PC-3 (cell line): ENCODE results near the gene PPIL1.

Source experiments
- CTCF ChIP-seq: fragments of 300-600 bp; sonication (generic); conservative IDR thresholded peaks from 2 replicates; pipeline ENCODE4 v1.5.1; 2017; ENCODE audit warnings: antibody characterized with exemption, low read depth, mild to moderate bottlenecking, low read length
- EZH2phosphoT487 ChIP-seq: fragments of 300-600 bp; sonication (generic); IDR thresholded peaks from 2 replicates; pipeline ENCODE4 v1.6.1; 2018; ENCODE audit warnings: mild to moderate bottlenecking, antibody characterized with exemption, low read length, borderline replicate concordance

- no peak for TF ChIP-seq EZH2phosphoT487
- no peak for TF ChIP-seq CTCF
Measured at GRCh38 chr6:36893976-36894932, 19.7 kb upstream of the PPIL1 start.
